ENCODE data around the gene BIRC6.
A peak's percentile ranks its signal among the peaks of the same experiment; 100 is the strongest.
"Not testable (repeated sequence)": the region's sequence is repeated elsewhere in the genome, so short reads cannot be mapped to it uniquely, and the experiment has no call there.

BIRC6 gene

GRCh38 chr2:32504877-32505478 lies 148.2 kb downstream of the BIRC6 start:
- DNase-seq (ENCODE audit: low read depth): no peak

- DNase-seq (ENCODE audit: low read depth): no peak
Observed at GRCh38 chr2:32506446-32506845, 149.6 kb downstream of the BIRC6 start.

- DNase-seq (ENCODE audit: low read depth): no peak
Observed at GRCh38 chr2:32514946-32515345, 158.1 kb downstream of the BIRC6 start.

DNA sequence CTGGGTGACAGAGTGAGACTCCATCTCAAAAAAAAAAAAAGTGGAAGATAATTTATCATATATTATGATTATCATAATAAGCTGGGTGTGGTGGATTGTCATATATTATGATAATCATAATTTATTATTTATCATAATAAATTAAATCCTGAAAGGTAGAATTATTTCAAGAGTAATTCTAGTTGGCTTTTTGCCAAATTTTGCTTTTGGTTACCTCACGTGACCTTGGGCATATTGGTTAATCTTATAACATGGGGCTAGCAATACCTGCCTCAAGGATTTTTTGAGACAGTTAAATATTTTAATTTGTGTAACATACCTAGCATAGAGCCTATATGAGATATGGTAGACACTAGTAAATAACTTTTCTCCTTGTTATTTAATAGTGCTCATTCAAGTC lies 159.7 kb downstream of the BIRC6 start:
- DNase-seq (ENCODE audit: low read depth): no peak

DNA sequence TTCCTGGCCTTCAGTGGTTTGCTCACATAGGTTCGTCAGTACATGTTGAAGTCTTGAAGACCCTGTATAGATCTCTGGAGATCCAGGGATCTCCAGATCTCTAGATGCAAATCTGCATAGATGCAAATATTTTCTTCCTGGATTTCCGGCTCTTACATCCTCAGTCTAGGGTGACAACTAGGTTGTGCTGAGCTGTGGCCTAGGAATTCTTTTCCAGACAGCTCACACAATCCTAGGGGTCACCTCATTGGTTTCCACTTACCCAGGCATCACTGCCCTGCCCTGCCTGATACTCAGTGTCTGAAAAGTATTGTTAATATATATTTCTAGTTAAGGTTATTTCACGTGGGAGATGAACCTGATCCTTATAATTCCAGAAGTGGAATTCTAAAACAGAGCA lies 165.9 kb downstream of the BIRC6 start:
- no peak for DNase-seq (ENCODE audit: low read depth)

DNA sequence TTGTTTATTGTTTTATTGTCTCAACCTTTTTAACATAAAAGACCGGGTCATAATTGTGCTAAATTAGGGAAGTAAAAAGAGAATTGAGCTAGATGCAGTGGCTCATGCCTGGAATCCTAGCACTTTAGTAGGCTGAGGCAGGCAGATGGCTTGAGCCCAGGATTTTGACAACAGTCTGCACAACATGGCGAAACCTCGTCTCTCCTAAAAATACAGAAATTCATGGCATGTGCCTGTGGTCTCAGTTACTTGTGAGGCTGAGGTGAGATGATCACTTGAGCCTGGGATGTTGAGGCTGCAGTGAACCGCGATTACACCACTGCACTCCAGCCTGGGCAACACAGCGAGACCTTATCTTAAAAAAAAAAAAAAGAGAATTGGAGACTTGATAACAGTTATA lies 166.9 kb downstream of the BIRC6 start:
- no peak for DNase-seq (ENCODE audit: low read depth)

DNA sequence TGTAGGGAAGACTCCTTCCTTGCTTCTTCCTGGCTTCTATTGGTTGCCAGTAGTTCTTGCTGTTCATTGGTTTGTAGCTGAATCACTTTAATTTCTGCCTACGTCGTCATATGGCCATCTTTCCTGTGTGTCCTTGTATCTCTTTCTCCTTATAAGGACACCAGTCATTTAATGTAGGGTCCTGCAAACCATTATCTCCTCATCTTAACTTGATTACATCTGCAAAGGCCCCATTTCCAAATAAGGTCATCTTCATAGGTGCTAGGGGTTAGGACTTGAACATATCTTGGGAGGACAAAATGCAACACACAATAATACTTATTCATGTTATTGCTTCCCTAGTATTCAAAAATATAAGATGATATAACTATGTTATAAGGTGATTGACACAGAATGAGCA lies 175.5 kb downstream of the BIRC6 start:
- DNase-seq (ENCODE audit: low read depth): no peak

- no peak for DNase-seq (ENCODE audit: low read depth)
Observed at GRCh38 chr2:32532961-32533360, 176.1 kb downstream of the BIRC6 start.

DNA sequence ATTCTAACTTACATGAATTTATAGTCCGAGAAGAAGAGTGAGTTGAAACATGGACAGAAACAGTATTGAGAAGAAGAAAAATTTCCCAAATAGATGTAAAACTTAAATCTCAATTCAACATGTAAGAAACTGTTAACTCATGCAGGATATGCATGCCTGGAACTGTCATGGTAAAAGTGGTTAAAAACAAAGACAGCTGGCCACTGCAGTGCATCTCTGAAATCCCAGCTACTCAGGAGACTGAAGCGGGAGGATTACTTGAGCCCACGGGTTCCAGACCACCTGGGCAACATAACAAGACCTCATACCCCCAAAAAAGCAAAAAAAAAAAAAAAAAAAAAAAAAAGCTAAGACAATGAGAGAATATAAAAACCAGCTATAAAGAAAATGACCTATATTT lies 178.0 kb downstream of the BIRC6 start:
- DNase-seq (ENCODE audit: low read depth): no peak

DNA sequence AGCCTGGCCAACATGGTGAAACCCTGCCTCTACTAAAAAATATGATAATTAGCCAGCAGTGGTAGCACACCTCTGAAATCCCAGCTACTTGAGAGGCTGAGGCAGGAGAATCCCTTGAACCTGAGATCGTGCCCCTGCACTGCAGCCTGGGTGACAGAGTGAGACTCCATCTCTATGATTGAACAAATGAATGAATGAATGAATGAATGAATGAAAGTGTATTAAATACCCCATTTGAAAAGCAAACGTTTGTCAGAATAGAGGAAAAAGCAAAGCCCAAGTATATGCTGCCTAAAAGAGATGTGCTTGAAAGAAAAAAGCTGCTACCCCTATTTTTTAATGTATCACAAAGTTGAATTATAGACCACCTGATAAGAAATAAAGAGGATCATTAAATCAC lies 181.9 kb downstream of the BIRC6 start:
- DNase-seq (ENCODE audit: low read depth): no peak

DNA sequence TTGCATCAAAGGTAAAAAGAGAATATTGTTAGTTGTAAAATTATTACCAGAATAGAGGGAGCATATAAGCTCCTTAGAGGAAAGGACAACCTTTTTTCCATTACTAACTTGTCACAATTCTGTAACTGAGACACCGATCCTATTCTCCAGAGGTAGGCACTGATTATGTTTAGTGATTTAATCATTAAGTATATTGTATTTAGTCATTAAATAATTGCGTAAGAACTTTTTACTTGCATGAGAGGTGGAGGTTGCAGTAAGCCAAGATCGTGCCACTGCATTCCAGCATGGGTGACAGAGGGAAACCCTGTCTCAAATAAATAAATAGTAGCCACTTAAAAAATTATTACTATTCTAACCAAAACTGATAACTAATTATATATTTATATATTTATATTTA lies 195.7 kb downstream of the BIRC6 start:
- DNase-seq (ENCODE audit: low read depth): not testable (repeated sequence)

DNA sequence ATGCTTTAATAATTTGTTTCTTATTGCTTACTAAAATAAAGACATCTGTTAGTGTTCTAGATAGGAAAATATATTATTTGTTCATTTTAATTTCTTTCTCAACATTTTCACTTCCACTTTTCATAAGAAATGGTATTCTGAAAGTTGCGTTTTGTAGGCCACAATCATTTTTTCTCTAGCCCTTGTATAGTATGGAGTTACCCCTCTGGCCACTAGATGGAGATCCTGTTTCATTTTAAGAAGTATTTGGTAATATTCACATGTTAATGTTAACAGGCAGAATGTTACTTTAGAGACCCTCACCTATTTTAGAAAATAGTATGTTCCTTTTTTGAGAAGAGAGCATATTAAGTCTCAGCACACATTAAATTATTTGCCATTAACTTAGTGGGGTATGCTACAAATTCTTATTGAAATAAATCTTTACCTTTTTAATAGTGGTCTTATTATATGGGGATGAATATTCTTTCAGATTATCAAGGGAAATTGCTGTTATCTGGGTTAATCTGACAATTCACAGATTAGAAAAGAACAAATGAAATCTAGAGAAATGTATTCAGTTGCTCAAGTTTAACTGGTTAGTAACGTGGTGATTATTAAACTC lies 197.1 kb downstream of the BIRC6 start:
- DNase-seq (ENCODE audit: low read depth): peak; percentile 19

DNA sequence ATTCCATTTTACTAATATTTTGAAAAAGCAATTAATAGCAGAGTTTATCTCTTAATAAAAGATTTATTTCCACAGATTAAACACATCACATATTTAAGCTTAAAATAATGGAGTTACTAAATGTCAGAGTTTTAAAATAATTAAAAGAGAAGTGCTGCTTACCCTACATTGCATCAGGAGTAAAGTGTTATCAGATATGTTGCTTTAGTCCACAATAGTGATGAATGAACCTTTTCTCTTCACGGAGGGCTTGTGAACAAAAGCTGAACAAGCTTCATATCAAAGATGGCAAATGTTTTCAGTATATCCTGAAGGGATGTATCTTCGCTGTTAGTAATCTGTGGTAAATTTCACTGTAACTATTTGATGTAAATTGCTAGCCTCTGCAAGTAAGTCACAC lies 201.7 kb downstream of the BIRC6 start:
- no peak for DNase-seq (ENCODE audit: low read depth)

DNA sequence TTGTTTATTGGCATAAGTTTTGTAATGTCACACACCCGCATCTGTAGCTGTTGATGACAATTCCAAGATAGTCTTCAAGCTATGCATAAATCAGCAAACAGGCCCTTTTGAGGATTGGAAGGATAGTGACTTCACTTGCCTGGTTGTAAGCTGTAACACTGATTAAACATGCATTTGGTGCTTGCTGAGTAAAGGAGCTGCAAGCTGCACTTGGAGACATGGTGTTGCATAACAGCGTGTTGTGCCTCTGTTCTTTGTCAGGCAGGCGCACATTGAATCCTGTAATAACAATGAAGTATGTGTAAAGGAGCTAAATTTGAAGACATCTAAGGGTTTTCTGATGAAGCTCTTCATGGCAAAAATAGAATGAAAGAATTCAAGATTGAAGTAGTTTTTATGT lies 202.3 kb downstream of the BIRC6 start:
- no peak for DNase-seq (ENCODE audit: low read depth)

DNA sequence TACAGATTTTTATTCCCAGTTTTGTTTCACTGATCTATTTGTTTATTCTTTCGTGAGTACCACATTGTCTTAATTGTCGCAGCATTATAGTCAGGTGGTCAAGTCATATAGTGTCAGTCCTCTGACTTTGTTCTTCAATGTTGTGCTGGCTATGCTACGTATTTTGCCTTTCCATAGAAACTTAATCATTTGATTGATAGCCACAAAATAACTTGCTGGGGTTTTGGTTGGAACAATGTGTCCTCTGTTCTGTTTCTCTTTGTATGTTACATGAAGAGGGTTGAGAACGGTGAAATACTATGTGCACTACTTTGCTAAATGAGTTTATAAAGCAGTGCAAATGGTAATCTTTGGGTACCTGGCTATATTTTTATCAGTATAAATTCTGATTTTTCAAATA lies 206.1 kb downstream of the BIRC6 start:
- DNase-seq (ENCODE audit: low read depth): no peak

DNA sequence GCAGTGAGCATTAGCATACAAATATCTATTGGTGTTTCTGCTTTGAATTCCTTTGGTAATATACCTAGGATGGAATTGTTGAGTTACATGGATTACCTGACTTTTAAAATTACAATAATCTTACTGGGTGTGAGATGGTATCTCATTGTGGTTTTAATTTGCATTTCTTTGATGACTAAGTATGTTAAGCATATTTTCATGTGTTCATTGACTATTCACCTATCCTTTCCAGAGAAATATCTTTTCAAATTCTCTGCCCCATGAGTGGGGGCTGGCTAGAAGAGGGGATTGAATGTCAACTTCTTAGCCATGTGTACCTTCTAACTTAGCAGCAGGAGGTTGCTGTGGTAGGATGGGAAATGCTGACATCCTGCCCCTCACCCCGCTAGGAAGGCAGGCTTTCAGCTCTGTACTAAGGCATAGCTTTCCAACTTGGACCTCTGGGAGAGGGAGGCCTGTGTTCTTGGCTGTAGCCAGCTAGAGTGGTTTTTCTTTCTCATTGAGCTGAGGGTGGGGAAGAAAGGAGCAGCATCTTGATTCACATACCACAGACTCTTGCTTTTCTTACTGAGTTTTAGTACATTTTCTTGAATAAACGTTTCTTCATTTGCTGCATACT lies 207.7 kb downstream of the BIRC6 start:
- no peak for DNase-seq (ENCODE audit: low read depth)

- no peak for DNase-seq (ENCODE audit: low read depth)
Observed at GRCh38 chr2:32565902-32566301, 209.1 kb downstream of the BIRC6 start.

- DNase-seq (ENCODE audit: low read depth): no peak
Observed at GRCh38 chr2:32572030-32572429, 215.2 kb downstream of the BIRC6 start.

DNA sequence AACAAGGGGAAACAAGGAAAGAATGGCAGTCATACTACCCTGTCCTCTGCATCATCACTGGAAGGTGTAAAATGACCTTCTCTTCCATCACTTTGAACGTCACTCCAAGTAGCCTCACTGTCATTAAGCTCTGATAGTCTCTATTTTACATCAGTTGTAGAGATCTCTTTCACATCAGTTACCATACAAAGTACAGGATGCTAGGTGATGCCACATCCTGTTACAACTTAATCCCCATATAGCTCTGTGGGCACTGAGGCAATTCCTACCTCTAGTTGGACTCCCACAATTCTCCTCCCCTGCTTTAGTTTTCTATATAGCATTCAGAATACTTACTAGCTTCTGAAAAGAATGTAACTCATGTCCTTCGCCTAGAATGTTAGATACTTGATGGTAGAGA lies 215.9 kb downstream of the BIRC6 start:
- DNase-seq (ENCODE audit: low read depth): no peak

DNA sequence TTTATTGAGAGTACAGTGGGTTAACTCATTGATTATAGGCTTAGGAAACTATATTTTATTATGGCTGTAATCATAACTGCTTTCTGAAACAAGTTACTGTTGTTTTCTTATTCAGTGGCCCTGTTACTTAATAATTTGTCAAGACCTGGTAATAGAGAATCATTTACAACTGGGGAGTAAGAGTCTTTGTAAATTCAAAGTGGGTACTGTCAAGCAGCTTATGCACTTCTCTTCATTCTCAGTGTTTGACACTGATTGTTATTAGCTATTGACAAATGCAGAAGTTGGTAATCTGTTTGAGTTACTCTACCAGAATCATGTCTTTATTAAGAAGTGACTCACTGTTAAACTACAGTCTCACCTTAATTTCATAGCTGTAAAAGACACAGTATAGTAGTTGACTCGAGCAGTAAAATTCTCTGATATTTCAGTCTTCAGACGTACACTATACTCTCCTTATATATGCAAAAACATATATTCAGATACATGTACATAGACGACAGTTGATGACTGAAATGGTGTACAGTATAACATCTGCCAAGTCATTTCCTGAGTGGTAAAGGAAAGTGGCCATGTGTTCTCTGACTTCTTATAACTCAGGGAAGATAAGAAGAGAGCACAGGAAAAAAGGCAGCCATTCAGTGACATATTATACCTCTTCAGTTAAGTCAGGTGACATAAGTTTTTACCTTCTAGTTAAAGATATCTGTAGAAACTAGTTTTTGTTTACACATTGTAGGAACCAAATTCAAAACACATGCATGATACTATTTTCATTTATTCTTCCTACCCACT lies 235.0 kb downstream of the BIRC6 start:
- DNase-seq (ENCODE audit: low read depth): no peak

DNA sequence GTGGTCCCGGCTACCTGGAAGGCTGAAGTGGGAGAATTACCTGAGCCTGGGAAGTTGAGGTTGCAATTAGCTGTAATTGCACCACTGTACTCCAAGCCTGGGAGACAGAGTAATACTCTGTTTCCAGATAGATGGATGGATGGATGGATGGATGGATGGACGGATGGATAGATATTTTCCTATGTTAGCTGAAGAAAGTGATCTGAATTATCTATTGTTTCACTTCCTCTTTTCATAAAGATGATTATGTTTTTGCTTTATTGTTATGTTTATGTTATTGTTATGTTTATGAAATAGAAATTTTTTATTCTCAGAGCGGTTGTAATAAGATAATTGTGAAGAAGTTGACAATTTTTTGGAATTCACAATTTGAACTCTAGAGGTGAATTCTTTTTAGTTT lies 237.8 kb downstream of the BIRC6 start:
- no peak for DNase-seq (ENCODE audit: low read depth)

GRCh38 chr2:32611366-32611765 lies 254.5 kb downstream of the BIRC6 start:
- DNase-seq (ENCODE audit: low read depth): no peak

DNA sequence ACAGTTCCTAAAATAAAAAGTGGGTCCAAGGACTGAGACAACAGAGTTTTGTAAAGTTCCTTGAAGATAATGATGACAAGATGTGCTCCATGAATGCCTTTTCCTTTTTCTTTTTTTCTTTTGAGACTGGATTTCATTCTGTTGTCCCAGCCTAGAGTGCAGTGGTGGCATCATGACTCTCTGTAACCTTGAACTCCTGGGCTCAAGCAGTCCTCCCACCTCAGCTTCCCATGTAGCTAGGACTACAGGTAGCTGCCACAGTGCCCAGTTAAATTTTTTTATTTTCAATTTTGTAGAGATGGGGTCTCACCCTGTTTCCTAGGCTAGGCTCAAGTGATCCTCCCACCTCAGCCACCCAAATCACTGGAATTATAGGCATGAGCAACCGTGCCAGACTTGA lies 254.9 kb downstream of the BIRC6 start:
- no peak for DNase-seq (ENCODE audit: low read depth)
